MM.1S (cell line): ENCODE measurements around the gene UBE3A.

ENCODE experiments used
- CTCF ChIP-seq: fragments of 300-600 bp; sonication (generic); IDR thresholded peaks from 2 replicates; pipeline ENCODE4 v1.5.1; 2016; ENCODE audit warnings: antibody characterized with exemption, low read length, mixed read lengths
- EZH2 ChIP-seq: fragments of 300-600 bp; sonication (generic); optimal IDR thresholded peaks from 2 replicates; pipeline ENCODE3; 2017; ENCODE audit warnings: low read depth, mild to moderate bottlenecking, antibody characterized with exemption, low read length, mixed read lengths

GRCh38 chr15:25402342-25402741 is 36.5 kb downstream of the UBE3A start:
- TF ChIP-seq CTCF (no peak), EZH2 (no peak)
